Measurements from ENCODE around the gene INPP5A.

INPP5A gene

GRCh38 chr10:132616170-132616995 is 78.8 kb downstream of the INPP5A start:
- no peak for DNase-seq

- no peak for DNase-seq
Measured at GRCh38 chr10:132616996-132617736, 79.6 kb downstream of the INPP5A start.

- DNase-seq = no peak
Measured at GRCh38 chr10:132617737-132618052, 80.1 kb downstream of the INPP5A start.

- no peak for DNase-seq
Measured at GRCh38 chr10:132618158-132618919, 80.8 kb downstream of the INPP5A start.

GRCh38 chr10:132619927-132620326 is 82.3 kb downstream of the INPP5A start:
- DNase-seq = no peak

GRCh38 chr10:132624061-132624846 is 86.7 kb downstream of the INPP5A start:
- DNase-seq = no peak

- no peak for DNase-seq
Measured at GRCh38 chr10:132624847-132625471, 87.4 kb downstream of the INPP5A start.

- no peak for DNase-seq
Measured at GRCh38 chr10:132626019-132626760, 88.6 kb downstream of the INPP5A start.

GRCh38 chr10:132626761-132627665 is 89.4 kb downstream of the INPP5A start:
- no peak for DNase-seq

- DNase-seq = no peak
Measured at GRCh38 chr10:132627666-132628531, 90.3 kb downstream of the INPP5A start.

GRCh38 chr10:132628966-132629900 is 91.6 kb downstream of the INPP5A start:
- DNase-seq = no peak

GRCh38 chr10:132630156-132630555 is 92.6 kb downstream of the INPP5A start:
- no peak for DNase-seq

GRCh38 chr10:132630666-132631337 is 93.2 kb downstream of the INPP5A start:
- DNase-seq = no peak

- no peak for DNase-seq
Measured at GRCh38 chr10:132631338-132631735, 93.8 kb downstream of the INPP5A start.

GRCh38 chr10:132632091-132632561 is 94.5 kb downstream of the INPP5A start:
- DNase-seq = no peak

- no peak for DNase-seq
Measured at GRCh38 chr10:132632851-132633684, 95.5 kb downstream of the INPP5A start.
